D721Med (cell line): Measurements from ENCODE around the gene SFMBT2.

Source experiments
- DNase-seq: peaks from one replicate; pipeline ENCODE4 v3.0.0; 2011; ENCODE audit warnings: low spot score; ENCODE audit not compliant: insufficient read length
- FAIRE-seq: peaks from 2 replicates; lab custom pipeline; 2011; peaks lifted over from hg19 to GRCh38; lab: Jason Lieb, UNC
- CTCF ChIP-seq: IDR thresholded peaks from 2 replicates; pipeline ENCODE4 v1.5.1; 2012; ENCODE audit warnings: mild to moderate bottlenecking, control low read depth; ENCODE audit not compliant: insufficient read depth; ENCODE audit errors: missing control alignments

Gene SFMBT2

DNA sequence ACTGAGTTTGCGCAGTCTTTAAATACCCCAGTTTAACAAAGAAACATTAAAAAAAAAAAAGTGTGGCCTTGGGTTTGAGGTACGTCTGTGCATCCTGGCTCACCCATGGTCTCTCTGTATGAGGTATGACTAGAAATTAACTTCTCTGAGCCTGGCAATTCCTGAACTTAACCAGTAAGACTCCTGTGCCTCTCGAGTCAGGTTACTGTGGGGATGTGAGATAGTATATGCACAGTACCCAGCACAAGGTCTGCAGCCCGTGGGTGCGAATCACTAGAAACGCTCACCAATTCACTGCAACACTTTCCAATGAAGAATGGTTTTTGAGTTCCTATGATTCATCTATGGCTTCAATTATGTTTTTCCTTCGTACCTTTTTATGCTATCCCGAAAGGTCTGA is 149.9 kb downstream of the SFMBT2 start:
- FAIRE-seq (no peak), DNase-seq (no peak)
- no peak for TF ChIP-seq CTCF

- peak; percentile 41 for TF ChIP-seq CTCF
- FAIRE-seq (no peak), DNase-seq (no peak)
Measured at GRCh38 chr10:7260412-7260900, 150.4 kb downstream of the SFMBT2 start.

- DNase-seq = no peak
- no peak for FAIRE-seq
Measured at GRCh38 chr10:7258948-7259523, 151.8 kb downstream of the SFMBT2 start.

GRCh38 chr10:7255517-7255916 is 155.3 kb downstream of the SFMBT2 start:
- FAIRE-seq (no peak), DNase-seq (no peak)
- no peak for TF ChIP-seq CTCF

More at GRCh38 chr10:7258948-7259523, 151.8 kb downstream of the SFMBT2 start:
- no peak for TF ChIP-seq CTCF

GRCh38 chr10:7251696-7252465 is 159.0 kb downstream of the SFMBT2 start:
- DNase-seq (no peak), FAIRE-seq (no peak)
- TF ChIP-seq CTCF = no peak

DNA sequence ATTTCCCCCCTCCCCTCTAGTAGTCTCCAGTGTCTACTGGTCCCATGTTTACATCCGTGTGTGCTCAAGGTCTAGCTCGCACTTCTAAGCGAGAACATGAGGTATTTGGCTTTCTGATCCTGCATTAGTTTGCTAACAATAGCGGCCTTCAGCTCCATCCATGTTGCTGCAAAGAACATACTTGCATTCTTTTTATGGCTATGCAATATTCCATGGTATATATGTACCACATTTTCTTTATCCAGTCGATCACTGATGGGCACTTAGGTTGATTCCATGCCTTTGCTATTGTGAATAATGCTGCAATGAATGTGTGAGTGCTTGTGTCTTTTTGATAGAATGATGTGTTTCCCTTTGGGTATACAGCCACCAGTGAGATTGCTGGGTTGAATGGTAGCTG is 160.6 kb downstream of the SFMBT2 start:
- DNase-seq (no peak), FAIRE-seq (no peak)
- TF ChIP-seq CTCF = no peak
